Measurements from ENCODE around the gene SART1.

Gene SART1

GRCh38 chr11:65962141-65962564, 619 bp downstream of the SART1 start:
- Histone ChIP-seq H3K4me1 (ENCODE audit: insufficient read depth, low read length, severe bottlenecking) (peaks cover 25% of the 10 kb centered on the region), H3K9me3 (ENCODE audit: low read length) (no peaks in the 10 kb centered on the region), H3K4me2 (ENCODE audit: low read length) (peak overlapping the region; percentile 99), H3K79me2 (ENCODE audit: insufficient read depth, low read length) (peaks cover 13% of the 10 kb centered on the region), H4K20me1 (ENCODE audit: insufficient read depth, low read length) (no peaks in the 10 kb centered on the region), H3K9me2 (ENCODE audit: low read depth, low read length) (no peaks in the 10 kb centered on the region), H2AFZ (ENCODE audit: low read length) (no peak overlapping the region), H3K4me3 (ENCODE audit: low read depth, low read length, poor library complexity, severe bottlenecking) (peak overlapping the region; percentile 100), H3K27ac (ENCODE audit: low read depth, low read length, poor library complexity, severe bottlenecking) (no peak overlapping the region), H3K27me3 (ENCODE audit: insufficient read depth, low read length) (no peaks in the 10 kb centered on the region), H3F3A (ENCODE audit: insufficient read depth, low read length) (no peaks in the 10 kb centered on the region; the same call in 1 of the 2 replicates), H3K36me3 (ENCODE audit: insufficient read depth, low read length) (peaks cover 35% of the 10 kb centered on the region), H3K9ac (ENCODE audit: low read length) (peak overlapping the region; percentile 100)
- no peak for TF ChIP-seq CTCF (IDR thresholded peaks at IDR 0.05; ENCODE audit: low read length)
- no peak for TF ChIP-seq EZH2 (IDR thresholded peaks at IDR 0.05; ENCODE audit: borderline replicate concordance, low read length)

- Histone ChIP-seq H3K79me2 (ENCODE audit: insufficient read depth, low read length) (peaks cover 13% of the 10 kb centered on the region), H3K4me2 (ENCODE audit: low read length) (no peak overlapping the region), H3K36me3 (ENCODE audit: insufficient read depth, low read length) (peaks cover 62% of the 10 kb centered on the region), H3K9me3 (ENCODE audit: low read length) (no peaks in the 10 kb centered on the region), H3K27me3 (ENCODE audit: insufficient read depth, low read length) (no peaks in the 10 kb centered on the region), H3F3A (ENCODE audit: insufficient read depth, low read length) (no peaks in the 10 kb centered on the region; the same call in 1 of the 2 replicates), H3K4me3 (ENCODE audit: low read depth, low read length, poor library complexity, severe bottlenecking) (no peak overlapping the region), H2AFZ (ENCODE audit: low read length) (no peak overlapping the region), H3K9ac (ENCODE audit: low read length) (no peak overlapping the region), H3K4me1 (ENCODE audit: insufficient read depth, low read length, severe bottlenecking) (peaks cover 25% of the 10 kb centered on the region), H3K9me2 (ENCODE audit: low read depth, low read length) (no peaks in the 10 kb centered on the region), H3K27ac (ENCODE audit: low read depth, low read length, poor library complexity, severe bottlenecking) (no peak overlapping the region), H4K20me1 (ENCODE audit: insufficient read depth, low read length) (no peaks in the 10 kb centered on the region)
- TF ChIP-seq CTCF (IDR thresholded peaks at IDR 0.05; ENCODE audit: low read length): no peak
- no peak for TF ChIP-seq EZH2 (IDR thresholded peaks at IDR 0.05; ENCODE audit: borderline replicate concordance, low read length)
Measured at GRCh38 chr11:65964906-65965305, 3.4 kb downstream of the SART1 start.

GRCh38 chr11:65965986-65966762, 4.6 kb downstream of the SART1 start:
- Histone ChIP-seq H2AFZ (ENCODE audit: low read length) (no peak overlapping the region), H3K9me2 (ENCODE audit: low read depth, low read length) (no peaks in the 10 kb centered on the region), H3K27ac (ENCODE audit: low read depth, low read length, poor library complexity, severe bottlenecking) (no peak overlapping the region), H3F3A (ENCODE audit: insufficient read depth, low read length) (no peaks in the 10 kb centered on the region), H3K79me2 (ENCODE audit: insufficient read depth, low read length) (peaks cover 13% of the 10 kb centered on the region), H3K4me2 (ENCODE audit: low read length) (no peak overlapping the region), H3K9ac (ENCODE audit: low read length) (no peak overlapping the region), H3K4me1 (ENCODE audit: insufficient read depth, low read length, severe bottlenecking) (peaks cover 19% of the 10 kb centered on the region), H3K36me3 (ENCODE audit: insufficient read depth, low read length) (peaks cover 67% of the 10 kb centered on the region), H3K4me3 (ENCODE audit: low read depth, low read length, poor library complexity, severe bottlenecking) (no peak overlapping the region), H4K20me1 (ENCODE audit: insufficient read depth, low read length) (no peaks in the 10 kb centered on the region), H3K27me3 (ENCODE audit: insufficient read depth, low read length) (no peaks in the 10 kb centered on the region), H3K9me3 (ENCODE audit: low read length) (no peaks in the 10 kb centered on the region)
- TF ChIP-seq CTCF (IDR thresholded peaks at IDR 0.05; ENCODE audit: low read length): no peak
- no peak for TF ChIP-seq EZH2 (IDR thresholded peaks at IDR 0.05; ENCODE audit: borderline replicate concordance, low read length)

All from OCI-LY1 (cell line).